ENCODE measurements around the gene POLR2H.
A peak's percentile ranks its signal among the peaks of the same experiment; 100 is the strongest.

The POLR2H gene

GRCh38 chr3:184361532-184361931 lies at the start of gene POLR2H, which contains the start of gene CLCN2:
POLR2H (plus strand) TSS chr3:184361710; CDS start chr3:184363493, 1,783 bp downstream.
CLCN2 (minus strand) TSS chr3:184361605; CDS start chr3:184361479, 126 bp downstream.
- peak; percentile 27 to 33 for DNase-seq (ENCODE audit: low read depth in 2 of 2)

- peak; percentile 89 to 92 for DNase-seq (ENCODE audit: low read depth in 2 of 2)
Measured at GRCh38 chr3:184314363-184314699, 47.2 kb upstream of the POLR2H start, which contains the start of gene EIF4G1. EIF4G1 (plus strand) TSS chr3:184314606; CDS start chr3:184315797, 1,191 bp downstream.

- peak; percentile 38 to 43 for DNase-seq (ENCODE audit: low read depth in 2 of 2)
Measured at GRCh38 chr3:184314700-184315542, 46.6 kb upstream of the POLR2H start.

- no peak for DNase-seq (ENCODE audit: low read depth in 2 of 2)
Measured at GRCh38 chr3:184315543-184315867, 46.0 kb upstream of the POLR2H start.

GRCh38 chr3:184315871-184316661 lies 45.4 kb upstream of the POLR2H start:
- DNase-seq (ENCODE audit: low read depth in 2 of 2): no peak

- no peak for DNase-seq (ENCODE audit: low read depth in 2 of 2)
Measured at GRCh38 chr3:184316792-184317191, 44.7 kb upstream of the POLR2H start.

- DNase-seq (ENCODE audit: low read depth in 2 of 2): no peak
Measured at GRCh38 chr3:184317201-184317600, 44.3 kb upstream of the POLR2H start.

- peak in 1 of 2 donors; percentile 55 for DNase-seq (ENCODE audit: low read depth in 2 of 2)
Measured at GRCh38 chr3:184320104-184320445, 41.4 kb upstream of the POLR2H start.

- DNase-seq (ENCODE audit: low read depth in 2 of 2): no peak
Measured at GRCh38 chr3:184321666-184322065, 39.8 kb upstream of the POLR2H start.

- no peak for DNase-seq (ENCODE audit: low read depth in 2 of 2)
Measured at GRCh38 chr3:184322731-184323487, 38.6 kb upstream of the POLR2H start.

GRCh38 chr3:184323696-184324095 lies 37.8 kb upstream of the POLR2H start:
- DNase-seq (ENCODE audit: low read depth in 2 of 2): no peak

GRCh38 chr3:184325269-184325668 lies 36.2 kb upstream of the POLR2H start:
- no peak for DNase-seq (ENCODE audit: low read depth in 2 of 2)

GRCh38 chr3:184325715-184326369 lies 35.7 kb upstream of the POLR2H start:
- no peak for DNase-seq (ENCODE audit: low read depth in 2 of 2)

GRCh38 chr3:184327171-184327570 lies 34.3 kb upstream of the POLR2H start:
- DNase-seq (ENCODE audit: low read depth in 2 of 2): no peak

GRCh38 chr3:184328516-184328915 lies 33.0 kb upstream of the POLR2H start:
- no peak for DNase-seq (ENCODE audit: low read depth in 2 of 2)

- DNase-seq (ENCODE audit: low read depth in 2 of 2): no peak
Measured at GRCh38 chr3:184332370-184333090, 29.0 kb upstream of the POLR2H start.

GRCh38 chr3:184333190-184333589 lies 28.3 kb upstream of the POLR2H start:
- DNase-seq (ENCODE audit: low read depth in 2 of 2): no peak

- no peak for DNase-seq (ENCODE audit: low read depth in 2 of 2)
Measured at GRCh38 chr3:184333700-184334099, 27.8 kb upstream of the POLR2H start.

GRCh38 chr3:184334470-184335158 lies 26.9 kb upstream of the POLR2H start:
- peak; percentile 39 to 42 for DNase-seq (ENCODE audit: low read depth in 2 of 2)

GRCh38 chr3:184335291-184335660 lies 26.2 kb upstream of the POLR2H start:
- DNase-seq (ENCODE audit: low read depth in 2 of 2): no peak

Measured in stimulated activated CD8-positive, alpha-beta memory T cell treated with anti-CD3 and anti-CD28 coated beads, Interleukin-15, amount 100 ng/mL, for 48 hours (primary cell).